Endometrial microvascular endothelial cells (primary cell): ENCODE data around the gene UGT1A7. TPM values are rescaled to one million over a fixed set of nuclear protein-coding genes. Genes with fewer than 3 reads are reported as not detected.
"Not testable (repeated sequence)": the region's sequence is repeated elsewhere in the genome, so short reads cannot be mapped to it uniquely, and the experiment has no call there.

ENCODE experiments used
- in situ Hi-C: cut with HindIII; loops from 2 replicates; pipeline ENCODE4 v1.10.0; 2017; ENCODE audit warnings: low sequenced_read_pairs, low pct_unique_long_range_greater_than_20kb; ENCODE audit errors: inconsistent ontology term
- total RNA-seq: library from RNA; depleted of rRNA; stranded (reverse); fragments of >200 nt; gene quantifications from one replicate; pipeline ENCODE4 v1.2.3, GENCODE V29; 2015; ENCODE audit errors: inconsistent ontology term

The UGT1A7 gene
- total RNA-seq, 1 donor from 2014 or later: not detected

- in situ Hi-C loops: no loop called here
Measured at GRCh38 chr2:233707940-233708644, 26.4 kb downstream of the UGT1A7 start.

GRCh38 chr2:233708942-233709341 lies 27.2 kb downstream of the UGT1A7 start:
- in situ Hi-C loops: no loop called here

DNA sequence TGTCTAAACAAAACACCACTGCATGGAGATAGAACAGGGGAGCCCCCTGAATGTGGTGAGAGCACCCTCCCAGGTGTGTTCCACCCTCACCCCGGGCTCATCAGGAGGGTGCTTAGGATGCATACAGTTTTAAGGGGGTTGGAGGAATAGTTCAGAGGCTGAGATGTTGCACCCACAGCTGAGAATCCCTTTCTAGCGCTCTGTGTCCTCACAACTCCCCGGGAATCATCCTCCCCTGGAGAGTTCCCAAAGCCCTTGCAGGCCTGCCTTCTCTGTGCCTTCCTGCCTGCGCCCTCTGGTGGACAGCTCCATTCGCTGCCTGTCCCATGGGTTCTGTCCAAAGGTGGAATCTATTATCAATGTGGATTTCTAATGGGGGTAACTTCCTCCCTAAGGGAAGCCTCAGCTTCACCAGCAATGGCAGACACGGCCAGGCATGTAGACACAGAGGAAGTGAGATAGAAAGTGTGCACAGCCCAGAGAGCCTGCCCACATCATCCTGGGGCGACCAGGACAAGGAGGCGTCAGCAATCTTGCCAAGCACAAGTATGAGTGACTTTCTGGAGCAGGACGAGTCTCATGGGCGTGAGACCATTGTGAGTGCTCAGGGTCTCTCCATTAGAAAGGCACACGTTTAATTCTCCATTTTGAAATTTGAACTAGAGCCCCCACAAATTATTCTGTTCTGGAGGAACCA lies 29.8 kb downstream of the UGT1A7 start:
- in situ Hi-C loops: no loop called here

DNA sequence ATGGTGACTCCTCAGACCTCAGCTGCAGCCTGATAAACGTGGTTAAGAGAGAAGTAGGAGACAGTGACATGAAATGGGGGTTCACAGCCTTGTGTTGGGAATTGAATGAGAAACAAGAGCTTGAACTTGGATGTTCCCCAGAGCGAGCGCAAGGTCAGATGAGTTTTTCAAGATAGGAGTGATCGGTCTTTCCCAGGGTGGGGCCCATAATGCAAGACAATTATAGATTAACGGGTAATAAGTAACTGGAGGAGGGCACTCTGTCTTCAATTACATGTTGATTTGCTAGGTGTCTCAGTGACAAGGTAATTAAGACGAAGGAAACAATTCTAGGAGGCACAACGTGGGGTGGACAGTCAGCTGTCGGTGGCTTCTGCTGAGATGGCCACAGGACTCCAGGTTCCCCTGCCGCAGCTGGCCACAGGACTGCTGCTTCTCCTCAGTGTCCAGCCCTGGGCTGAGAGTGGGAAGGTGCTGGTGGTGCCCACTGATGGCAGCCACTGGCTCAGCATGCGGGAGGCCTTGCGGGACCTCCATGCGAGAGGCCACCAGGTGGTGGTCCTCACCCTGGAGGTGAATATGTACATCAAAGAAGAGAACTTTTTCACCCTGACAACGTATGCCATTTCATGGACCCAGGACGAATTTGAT lies 31.0 kb downstream of the UGT1A7 start, which contains the start of gene UGT1A5:
TSS of gene UGT1A5 (plus strand) at position 297 of the 651 bp plus-strand sequence. CDS start at position 382, 85 bp downstream.
- in situ Hi-C loops: no loop called here

DNA sequence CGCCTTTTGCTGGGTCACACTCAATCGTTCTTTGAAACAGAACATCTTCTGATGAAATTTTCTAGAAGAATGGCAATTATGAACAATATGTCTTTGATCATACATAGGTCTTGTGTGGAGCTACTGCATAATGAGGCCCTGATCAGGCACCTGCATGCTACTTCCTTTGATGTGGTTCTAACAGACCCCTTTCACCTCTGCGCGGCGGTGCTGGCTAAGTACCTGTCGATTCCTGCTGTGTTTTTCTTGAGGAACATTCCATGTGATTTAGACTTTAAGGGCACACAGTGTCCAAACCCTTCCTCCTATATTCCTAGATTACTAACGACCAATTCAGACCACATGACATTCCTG lies 31.5 kb downstream of the UGT1A7 start:
- in situ Hi-C loops: no loop called here

- in situ Hi-C loops: no loop called here
Measured at GRCh38 chr2:233714121-233714520, 32.4 kb downstream of the UGT1A7 start.

- in situ Hi-C loops: no loop called here
Measured at GRCh38 chr2:233718552-233718951, 36.9 kb downstream of the UGT1A7 start, which contains the start of gene UGT1A4. UGT1A4 (plus strand) TSS chr2:233718736; CDS start chr2:233718821, 85 bp downstream.

DNA sequence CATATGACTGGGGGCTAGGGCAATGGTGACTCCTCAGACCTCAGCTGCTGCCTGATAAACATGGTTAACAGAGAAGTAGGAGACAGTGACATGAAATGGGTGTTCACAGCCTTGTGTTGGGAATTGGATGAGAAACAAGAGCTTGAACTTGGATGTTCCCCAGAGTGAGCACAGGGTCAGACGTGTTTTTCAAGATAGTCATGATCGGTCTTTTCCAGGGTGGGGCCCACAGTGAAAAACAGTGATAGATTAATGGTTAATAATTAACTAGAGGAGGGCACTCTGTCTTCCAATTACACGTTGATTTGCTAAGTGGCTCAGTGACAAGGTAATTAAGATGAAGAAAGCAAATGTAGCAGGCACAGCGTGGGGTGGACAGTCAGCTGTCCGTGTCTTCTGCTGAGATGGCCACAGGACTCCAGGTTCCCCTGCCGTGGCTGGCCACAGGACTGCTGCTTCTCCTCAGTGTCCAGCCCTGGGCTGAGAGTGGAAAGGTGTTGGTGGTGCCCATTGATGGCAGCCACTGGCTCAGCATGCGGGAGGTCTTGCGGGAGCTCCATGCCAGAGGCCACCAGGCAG lies 47.1 kb downstream of the UGT1A7 start, which contains the start of gene UGT1A3:
TSS of gene UGT1A3 (plus strand) at position 320 of the 579 bp plus-strand sequence. CDS start at position 405, 85 bp downstream.
- in situ Hi-C loops: no loop called here

DNA sequence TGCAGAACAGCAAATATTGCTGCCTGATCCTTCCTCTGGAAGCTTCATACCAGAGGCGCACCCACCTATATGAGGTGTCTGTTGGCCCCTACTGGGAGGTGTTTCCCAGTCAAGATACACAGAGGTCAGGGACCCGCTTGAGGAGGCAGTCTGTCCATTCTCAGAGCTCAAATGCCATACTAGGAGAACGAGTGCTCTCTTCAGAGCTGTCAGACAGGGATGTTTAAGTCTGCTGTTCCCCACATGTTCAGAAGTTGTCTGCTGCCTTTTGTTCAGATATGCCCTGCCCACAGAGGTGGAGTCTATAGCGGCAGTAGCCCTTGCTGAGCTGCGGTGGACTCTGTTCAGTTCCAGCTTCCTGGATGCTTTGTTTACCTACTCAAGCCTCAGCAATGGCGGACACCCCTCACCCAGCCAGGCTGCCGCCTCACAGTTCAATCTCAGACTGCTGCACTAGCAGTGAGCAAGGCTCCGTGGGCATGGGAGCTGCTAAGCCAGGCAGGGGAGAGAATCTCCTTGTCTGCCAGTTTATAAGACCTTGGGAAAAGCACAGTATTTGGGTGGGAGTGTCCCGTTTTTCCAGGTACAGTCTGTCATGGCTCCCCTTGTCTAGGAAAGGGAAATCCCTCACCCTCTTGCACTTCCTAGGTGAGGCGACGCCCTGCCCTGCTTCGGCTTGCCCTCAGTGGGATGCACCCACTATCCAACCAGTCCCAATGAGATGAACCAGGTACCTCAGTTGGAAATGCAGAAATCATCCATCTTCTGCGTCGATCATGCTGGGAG lies 55.4 kb downstream of the UGT1A7 start:
- in situ Hi-C loops: not testable (repeated sequence)

DNA sequence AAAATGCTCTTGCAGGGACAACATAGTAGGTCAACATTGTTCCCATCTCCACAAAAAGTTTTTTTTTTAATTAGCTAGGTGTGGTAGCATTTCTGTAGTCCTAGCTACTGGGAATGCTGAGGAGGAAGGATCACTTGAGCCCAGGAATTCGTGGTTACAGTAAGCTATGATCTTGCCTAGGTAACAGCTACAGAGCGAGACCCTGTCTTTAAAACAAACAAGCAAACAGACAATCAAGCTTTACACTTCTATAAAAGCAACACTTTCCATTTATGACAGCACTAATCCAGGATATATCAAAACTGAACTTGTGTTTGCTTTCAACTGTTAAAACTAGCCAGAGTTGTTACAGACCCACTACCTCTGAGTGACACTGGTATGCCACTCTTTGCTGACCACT lies 59.2 kb downstream of the UGT1A7 start:
- in situ Hi-C loops: no loop called here

- in situ Hi-C loops: no loop called here
Measured at GRCh38 chr2:233743464-233744259, 62.0 kb downstream of the UGT1A7 start.

GRCh38 chr2:233745073-233745755 lies 63.5 kb downstream of the UGT1A7 start:
- in situ Hi-C loops: no loop called here

GRCh38 chr2:233745838-233746237 lies 64.1 kb downstream of the UGT1A7 start:
- in situ Hi-C loops: not testable (repeated sequence)

DNA sequence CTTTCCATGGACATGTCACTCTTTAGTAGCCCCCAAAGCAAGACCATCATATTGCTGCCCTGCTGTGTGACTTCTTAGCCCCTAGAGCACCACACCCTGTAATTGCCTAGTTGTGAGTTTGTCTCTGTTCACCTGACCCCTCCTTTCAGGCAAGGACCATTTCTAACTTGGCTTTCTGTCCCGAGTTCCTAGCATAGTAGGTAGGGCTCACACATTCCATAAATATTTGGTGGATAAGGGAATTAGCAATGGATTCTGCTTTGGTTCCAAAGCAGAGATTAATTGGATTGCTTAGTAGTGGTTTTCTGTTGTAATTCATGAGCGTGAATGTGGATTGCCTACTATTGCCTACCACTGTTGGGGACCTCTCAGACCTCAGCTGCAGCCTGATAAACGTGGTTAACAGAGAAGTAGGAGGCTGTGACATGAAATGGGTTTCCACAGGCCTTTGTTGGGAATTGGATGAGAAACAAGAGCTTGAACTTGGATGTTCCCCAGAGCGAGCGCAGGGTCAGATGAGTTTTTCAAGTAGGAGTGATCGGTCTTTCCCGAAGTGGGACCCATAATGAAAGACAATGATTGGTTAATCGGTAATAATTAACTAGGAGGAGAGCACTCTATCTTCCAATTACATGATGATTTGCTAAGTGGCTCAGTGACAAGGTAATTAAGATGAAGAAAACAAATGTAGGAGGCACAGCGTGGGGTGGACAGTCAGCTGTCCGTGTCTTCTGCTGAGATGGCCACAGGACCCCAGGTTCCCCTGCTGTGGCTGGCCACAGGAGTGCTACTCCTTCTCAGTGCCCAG lies 65.0 kb downstream of the UGT1A7 start:
- in situ Hi-C loops: no loop called here

- in situ Hi-C loops: no loop called here
Measured at GRCh38 chr2:233747283-233747544, 65.5 kb downstream of the UGT1A7 start.

GRCh38 chr2:233750689-233751088 lies 69.0 kb downstream of the UGT1A7 start:
- in situ Hi-C loops: not testable (repeated sequence)
